Measurements from ENCODE around the gene KRT14.

- TF ChIP-seq CTCF (IDR thresholded peaks at IDR 0.05) (no peak), EZH2 (IDR thresholded peaks at IDR 0.05) (no peak)
Measured at GRCh38 chr17:41581366-41582060, 5.2 kb downstream of the KRT14 start.

Data from neural progenitor cell (in vitro differentiated cells).